Embryonic facial prominence (tissue), 1 donor: ENCODE results near the gene DERL3.

Source experiments
- DNase-seq: peaks from one replicate; pipeline ENCODE4 v3.0.0-alpha.2; 2016; ENCODE audit errors: extremely low spot score

Gene DERL3

GRCh38 chr22:23847310-23847920 is 8.6 kb upstream of the DERL3 start:
- no peak for DNase-seq

- no peak for DNase-seq
Measured at GRCh38 chr22:23846081-23846469, 7.3 kb upstream of the DERL3 start.

GRCh38 chr22:23845265-23846080 is 6.7 kb upstream of the DERL3 start:
- DNase-seq: no peak

- DNase-seq: no peak
Measured at GRCh38 chr22:23844739-23845202, 6.0 kb upstream of the DERL3 start.

- no peak for DNase-seq
Measured at GRCh38 chr22:23842599-23842998, 3.8 kb upstream of the DERL3 start.

- DNase-seq: no peak
Measured at GRCh38 chr22:23841736-23842445, 3.1 kb upstream of the DERL3 start.

- DNase-seq: no peak
Measured at GRCh38 chr22:23841292-23841691, 2.5 kb upstream of the DERL3 start.

GRCh38 chr22:23840026-23840425 is 1.2 kb upstream of the DERL3 start:
- no peak for DNase-seq

- no peak for DNase-seq
Measured at GRCh38 chr22:23837911-23838680, 710 bp downstream of the DERL3 start.

GRCh38 chr22:23837496-23837859 is 1.3 kb downstream of the DERL3 start:
- no peak for DNase-seq

- DNase-seq: no peak
Measured at GRCh38 chr22:23836692-23837495, 1.9 kb downstream of the DERL3 start.

GRCh38 chr22:23836281-23836680 is 2.5 kb downstream of the DERL3 start:
- no peak for DNase-seq

- no peak for DNase-seq
Measured at GRCh38 chr22:23835484-23836144, 3.2 kb downstream of the DERL3 start.

- no peak for DNase-seq
Measured at GRCh38 chr22:23834793-23835483, 3.9 kb downstream of the DERL3 start.

- no peak for DNase-seq
Measured at GRCh38 chr22:23834406-23834792, 4.4 kb downstream of the DERL3 start.

- no peak for DNase-seq
Measured at GRCh38 chr22:23833911-23834317, 4.9 kb downstream of the DERL3 start.

- DNase-seq: no peak
Measured at GRCh38 chr22:23833017-23833751, 5.6 kb downstream of the DERL3 start.

GRCh38 chr22:23832226-23833016 is 6.4 kb downstream of the DERL3 start:
- DNase-seq: no peak
